Esophagus squamous epithelium (tissue), 5 donors: ENCODE results near the gene NOL3. TPM values are rescaled to one million over a fixed set of nuclear protein-coding genes. Genes with fewer than 3 reads are reported as not detected.

Experiments
- DNase-seq: peaks from one replicate; lab custom pipeline; 2025; lab: John Stamatoyannopoulos, UW
- H3K27ac ChIP-seq, 4 donors: fragments of 200-600 bp; sonication (generic); one replicate each; pipeline ENCODE4 v1.5.1; 2016 to 2019; ENCODE audit warnings: mild to moderate bottlenecking in 1 of 4
- H3K27me3 ChIP-seq, 4 donors: fragments of 200-600 bp; sonication (generic); 1 replicate in 3 of 4; 2 replicates in 1 of 4; pipeline versions ENCODE4 v1.5.1 to v1.6.0; 2017 to 2021; ENCODE audit warnings: antibody characterized with exemption in 1 of 4
- H3K36me3 ChIP-seq, 3 donors: fragments of 200-600 bp; sonication (generic); one replicate each; pipeline ENCODE4 v1.5.1; 2016 to 2019
- H3K4me1 ChIP-seq, 3 donors: fragments of 200-600 bp; sonication (generic); one replicate each; pipeline ENCODE4 v1.5.1; 2017 to 2019
- H3K4me3 ChIP-seq, 4 donors: fragments of 200-600 bp; sonication (generic); 1 replicate in 3 of 4; 2 replicates in 1 of 4; pipeline ENCODE4 v1.5.1; 2016 to 2019; ENCODE audit warnings: mild to moderate bottlenecking in 2 of 4, moderate library complexity in 1 of 4
- H3K9me3 ChIP-seq, 3 donors: fragments of 200-600 bp; sonication (generic); one replicate each; pipeline ENCODE4 v1.5.1; 2016 to 2019
- POLR2A ChIP-seq, 4 donors: fragments of 450-650 bp; IDR thresholded peaks; one replicate each; pipeline ENCODE4 v1.6.1; 2017; ENCODE audit warnings: antibody characterized with exemption in 4 of 4, mild to moderate bottlenecking in 4 of 4, moderate library complexity in 3 of 4
- WGBS, 2 donors: methylation state at CpG; one replicate each; pipeline ENCODE4 v1.1.5; 2018; 5-methylcytosine and 5-hydroxymethylcytosine counted together
- intact Hi-C: fragments of 100-400 bp; cut with DNase I; formaldehyde crosslinking; loops from one replicate; pipeline ENCODE4 v1.15.0; 2022
- total RNA-seq, 4 donors: library from RNA; depleted of rRNA; stranded (reverse); fragments of >200 nt; gene quantifications; one replicate each; pipeline ENCODE4 v1.1.0, GENCODE V29; 2016
- TF ChIP-seq, protein P1 (sequence below), 6 experiments: fragments of 450-650 bp in 4 of 6; fragments of 200-600 bp in 2 of 6; sonication (generic) in 2 of 6; IDR thresholded peaks; one replicate each; pipeline ENCODE4 v1.5.1; 2016 to 2019; ENCODE audit warnings: antibody characterized with exemption in 6 of 6, mild to moderate bottlenecking in 4 of 6, moderate library complexity in 4 of 6
- donor health status: DM: yes; HTN: yes; CAD: no.

NOL3 gene
- total RNA-seq, 4 donors from 2014 or later = 25.1 to 56.1 (median 36.7) TPM

DNA sequence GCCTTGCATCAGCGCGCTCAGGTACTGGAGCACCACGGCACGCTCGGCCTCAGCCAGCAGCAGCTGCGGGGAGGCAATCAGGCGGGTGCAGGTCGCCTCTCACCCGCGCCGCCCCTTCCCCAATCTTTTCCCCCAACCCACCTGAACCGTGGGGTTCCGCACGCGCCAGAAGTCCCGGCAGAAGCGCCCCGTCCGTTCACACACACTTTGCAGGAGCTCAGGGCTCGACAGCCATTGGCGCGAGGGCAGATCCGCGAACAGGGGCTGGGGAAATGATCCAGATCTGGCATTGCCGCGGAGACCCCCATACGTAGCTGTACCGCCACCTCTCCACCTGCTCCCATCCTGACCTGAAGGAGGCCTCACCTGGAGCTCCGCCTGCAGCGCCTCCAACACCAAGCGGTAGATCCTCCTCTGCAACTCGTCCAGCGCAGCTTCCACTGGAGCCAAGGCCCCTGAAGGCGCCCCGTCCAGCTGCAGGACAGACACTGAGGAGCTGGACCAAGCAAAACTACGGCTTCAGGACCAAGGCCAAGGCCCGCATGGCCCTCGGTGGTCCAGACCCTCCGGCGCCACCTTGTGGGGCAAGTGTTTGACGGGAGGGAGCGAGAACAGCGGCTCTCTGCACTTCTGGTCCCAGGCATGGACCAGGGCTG lies 14.8 kb downstream of the NOL3 start:
- TF ChIP-seq POLR2A (IDR thresholded peaks at IDR 0.05) = no peak
- TF ChIP-seq, protein P1, sequence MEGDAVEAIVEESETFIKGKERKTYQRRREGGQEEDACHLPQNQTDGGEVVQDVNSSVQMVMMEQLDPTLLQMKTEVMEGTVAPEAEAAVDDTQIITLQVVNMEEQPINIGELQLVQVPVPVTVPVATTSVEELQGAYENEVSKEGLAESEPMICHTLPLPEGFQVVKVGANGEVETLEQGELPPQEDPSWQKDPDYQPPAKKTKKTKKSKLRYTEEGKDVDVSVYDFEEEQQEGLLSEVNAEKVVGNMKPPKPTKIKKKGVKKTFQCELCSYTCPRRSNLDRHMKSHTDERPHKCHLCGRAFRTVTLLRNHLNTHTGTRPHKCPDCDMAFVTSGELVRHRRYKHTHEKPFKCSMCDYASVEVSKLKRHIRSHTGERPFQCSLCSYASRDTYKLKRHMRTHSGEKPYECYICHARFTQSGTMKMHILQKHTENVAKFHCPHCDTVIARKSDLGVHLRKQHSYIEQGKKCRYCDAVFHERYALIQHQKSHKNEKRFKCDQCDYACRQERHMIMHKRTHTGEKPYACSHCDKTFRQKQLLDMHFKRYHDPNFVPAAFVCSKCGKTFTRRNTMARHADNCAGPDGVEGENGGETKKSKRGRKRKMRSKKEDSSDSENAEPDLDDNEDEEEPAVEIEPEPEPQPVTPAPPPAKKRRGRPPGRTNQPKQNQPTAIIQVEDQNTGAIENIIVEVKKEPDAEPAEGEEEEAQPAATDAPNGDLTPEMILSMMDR (IDR thresholded peaks at IDR 0.05) = peak; percentile 70 to 83 (median 80)
- peaks cover 19 to 52% (median 34%) of the 10 kb centered on the region in 3 donors for H3K4me1 ChIP-seq
- H3K9me3 ChIP-seq = no peaks in the 10 kb centered on the region
- no peaks in the 10 kb centered on the region for H3K27me3 ChIP-seq
- DNase-seq = peak; percentile 50
- intact Hi-C loops = no loop called here
- WGBS, 2 donors = 3 to 28% methylated on average over 6 to 11 of the region's 43 CpGs
- H3K4me3 ChIP-seq = peak overlapping the region; percentile 58 to 94 (median 60)
- H3K36me3 ChIP-seq = no peaks in the 10 kb centered on the region
- H3K27ac ChIP-seq = peak overlapping the region; percentile 93 to 99 (median 98)

DNA sequence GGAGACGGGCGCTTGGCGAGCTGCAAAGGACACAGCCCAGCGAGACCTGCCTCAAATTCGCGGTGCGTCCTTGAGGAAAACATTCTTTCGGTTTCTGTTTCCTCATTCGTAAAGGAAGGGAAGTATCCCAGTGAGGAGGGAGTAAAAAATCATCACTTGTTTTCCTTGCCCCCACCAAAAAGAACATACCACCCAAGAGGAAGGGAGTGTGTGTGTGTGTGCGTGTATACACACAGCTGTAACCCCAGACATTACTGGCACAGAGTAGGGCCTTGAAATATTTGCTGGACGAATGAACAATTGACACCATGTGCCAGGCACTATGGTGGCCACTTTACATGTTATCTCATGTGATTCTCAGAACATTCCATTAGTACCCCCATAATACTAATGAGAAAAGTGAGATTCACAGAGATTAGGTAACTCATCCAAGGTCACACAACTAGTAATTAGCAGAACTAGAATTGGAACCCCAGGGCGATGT lies 15.4 kb downstream of the NOL3 start:
- 15 to 17% methylated on average over 5 to 6 of the region's 12 CpGs for WGBS, 2 donors
- Histone ChIP-seq H3K4me1 (peaks cover 19 to 48% (median 34%) of the 10 kb centered on the region in 3 donors), H3K4me3 (peak overlapping the region in 3 of 4 donors; percentile 60 to 94 (median 61)), H3K27ac (peak overlapping the region in 2 of 4 donors; percentile 19 to 21), H3K36me3 (no peaks in the 10 kb centered on the region), H3K9me3 (no peaks in the 10 kb centered on the region), H3K27me3 (no peaks in the 10 kb centered on the region)
- TF ChIP-seq, protein P1 (IDR thresholded peaks at IDR 0.05) = no peak
- TF ChIP-seq POLR2A (IDR thresholded peaks at IDR 0.05) = no peak
- intact Hi-C loops = no loop called here
- no peak for DNase-seq

DNA sequence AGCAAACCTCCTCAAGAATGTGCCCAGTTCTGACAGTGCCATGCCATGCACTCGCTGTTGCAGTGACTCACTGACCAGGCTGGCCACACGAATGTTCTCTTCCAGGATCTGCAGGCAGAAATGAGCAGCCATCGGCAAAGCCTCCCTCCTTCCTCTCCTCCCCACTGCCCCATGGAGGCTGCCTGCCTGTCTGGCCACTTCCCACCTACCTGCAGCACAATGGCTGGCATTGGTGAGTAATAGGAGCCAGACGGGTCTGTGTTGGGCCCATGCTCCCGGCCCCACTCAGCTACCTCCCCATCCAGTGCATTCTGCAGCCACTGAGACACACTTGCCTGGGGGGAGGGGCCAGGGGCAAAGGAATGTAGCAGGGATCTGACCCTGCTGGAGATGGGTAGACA lies 16.2 kb downstream of the NOL3 start:
- Histone ChIP-seq H3K27me3 (no peaks in the 10 kb centered on the region), H3K9me3 (no peaks in the 10 kb centered on the region), H3K36me3 (no peaks in the 10 kb centered on the region), H3K27ac (no peak overlapping the region), H3K4me1 (peaks cover 19 to 45% (median 30%) of the 10 kb centered on the region in 3 donors), H3K4me3 (no peak overlapping the region)
- no peak for TF ChIP-seq POLR2A (IDR thresholded peaks at IDR 0.05)
- TF ChIP-seq, protein P1 (IDR thresholded peaks at IDR 0.05) = no peak
- intact Hi-C loops = no loop called here
- 53 to 64% methylated on average over 3 to 4 of the region's 5 CpGs for WGBS, 2 donors
- no peak for DNase-seq

DNA sequence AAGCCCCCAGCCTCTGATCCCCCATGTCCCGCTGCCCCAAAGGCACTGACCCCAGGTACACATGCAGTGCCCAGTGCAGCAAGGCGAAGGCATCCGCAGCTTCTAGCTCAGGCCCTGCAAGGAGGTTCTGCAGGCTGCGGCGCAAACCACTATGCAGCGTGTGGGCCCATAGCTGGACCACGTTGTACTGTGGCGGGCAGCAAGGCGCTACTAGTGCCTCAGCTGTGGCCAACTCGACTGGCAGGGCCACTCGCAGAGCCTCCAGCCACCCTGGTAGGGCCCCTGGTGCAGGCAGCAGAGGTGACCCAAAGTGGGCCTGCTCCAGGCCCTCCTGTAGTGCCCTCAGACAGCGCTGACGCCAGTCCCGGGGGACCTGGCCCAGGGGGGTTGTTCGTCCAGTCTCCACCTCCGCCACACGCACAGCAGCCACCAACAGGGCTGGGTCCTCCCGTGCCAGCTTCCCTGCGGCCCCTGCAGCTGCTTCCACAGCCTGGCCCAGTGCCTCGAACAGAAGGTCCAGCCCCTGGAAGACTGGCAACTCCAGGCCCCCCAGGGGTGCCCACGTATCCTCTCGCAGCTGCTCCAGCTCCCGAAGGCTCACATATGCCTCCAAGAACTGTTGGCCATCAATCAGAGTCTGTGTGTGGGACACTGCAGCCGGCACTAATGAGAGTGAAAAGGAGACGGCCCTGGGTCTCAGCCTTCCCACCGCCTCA lies 17.0 kb downstream of the NOL3 start:
- Histone ChIP-seq H3K4me1 (peaks cover 19 to 43% (median 24%) of the 10 kb centered on the region in 3 donors), H3K4me3 (no peak overlapping the region), H3K9me3 (no peaks in the 10 kb centered on the region), H3K27ac (no peak overlapping the region), H3K36me3 (no peaks in the 10 kb centered on the region), H3K27me3 (no peaks in the 10 kb centered on the region)
- intact Hi-C loops = no loop called here
- 50% methylated on average over 2 of the region's 26 CpGs; no CpG with 5 or more reads in 1 of the 2 donors for WGBS, 2 donors
- TF ChIP-seq POLR2A (IDR thresholded peaks at IDR 0.05) = no peak
- TF ChIP-seq, protein P1 (IDR thresholded peaks at IDR 0.05) = no peak
- DNase-seq = no peak

DNA sequence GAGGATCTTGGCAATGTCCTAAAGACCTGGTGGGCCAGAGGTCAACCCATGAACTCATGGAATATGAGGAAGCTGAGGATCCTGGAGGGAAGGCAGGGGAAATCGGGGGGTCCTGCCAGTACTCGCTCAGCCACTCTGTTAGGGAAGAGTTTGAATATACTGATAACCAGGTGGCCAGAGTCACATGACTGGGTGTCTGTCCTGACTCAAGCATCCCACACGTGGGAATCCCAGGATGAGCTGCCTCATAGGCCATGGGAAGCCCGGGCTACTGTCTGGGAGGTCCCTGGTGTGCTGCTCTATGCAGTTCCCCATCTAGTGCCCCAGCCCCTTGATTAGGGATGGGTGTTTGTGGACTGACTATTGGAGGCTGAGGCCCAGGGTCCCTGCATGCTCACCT lies 18.0 kb downstream of the NOL3 start:
- TF ChIP-seq, protein P1 (IDR thresholded peaks at IDR 0.05) = no peak
- TF ChIP-seq POLR2A (IDR thresholded peaks at IDR 0.05) = no peak
- 83 to 89% methylated on average over 2 to 4 of the region's 4 CpGs for WGBS, 2 donors
- peaks cover 25 to 43% (median 28%) of the 10 kb centered on the region in 3 donors for H3K4me1 ChIP-seq

More for the DNA sequence above, 18.0 kb downstream of the NOL3 start:
- H3K36me3 ChIP-seq = peaks cover 0 to 4% (median 0%) of the 10 kb centered on the region in 3 donors
- H3K27ac ChIP-seq = no peak overlapping the region
- H3K4me3 ChIP-seq = no peak overlapping the region
- H3K27me3 ChIP-seq = no peaks in the 10 kb centered on the region
- intact Hi-C loops = no loop called here
- H3K9me3 ChIP-seq = no peaks in the 10 kb centered on the region
- no peak for DNase-seq
